ENCODE data around the gene INHBB.

DNA sequence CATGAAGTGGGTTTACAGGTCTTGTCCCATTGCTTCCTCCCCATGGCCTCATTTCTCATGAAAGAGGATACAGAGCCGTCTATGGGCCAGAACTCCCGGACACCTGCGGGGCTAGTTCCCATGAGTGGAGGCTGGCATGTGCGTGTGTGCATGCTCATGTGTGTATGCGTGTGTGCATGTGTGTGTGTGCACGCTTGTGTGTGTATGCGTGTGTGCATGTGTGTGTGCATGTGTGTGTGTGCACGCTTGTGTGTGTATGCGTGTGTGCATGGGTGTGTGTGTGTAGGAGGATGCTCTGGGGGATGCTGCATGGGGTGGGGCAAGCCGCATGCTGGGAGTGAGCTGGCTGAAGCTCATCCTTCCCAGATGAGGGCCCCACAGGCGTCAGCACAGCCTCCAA is 20.8 kb downstream of the INHBB start:
- no peak for TF ChIP-seq EZH2 (IDR thresholded peaks at IDR 0.05; ENCODE audit: low read length, unreplicated experiment)
- TF ChIP-seq CTCF (conservative IDR thresholded peaks at IDR 0.05; ENCODE audit: low read depth, low read length): no peak
